ENCODE results near the gene TMEM201.
A peak's percentile ranks its signal among the peaks of the same experiment; 100 is the strongest.

TMEM201 gene

DNA sequence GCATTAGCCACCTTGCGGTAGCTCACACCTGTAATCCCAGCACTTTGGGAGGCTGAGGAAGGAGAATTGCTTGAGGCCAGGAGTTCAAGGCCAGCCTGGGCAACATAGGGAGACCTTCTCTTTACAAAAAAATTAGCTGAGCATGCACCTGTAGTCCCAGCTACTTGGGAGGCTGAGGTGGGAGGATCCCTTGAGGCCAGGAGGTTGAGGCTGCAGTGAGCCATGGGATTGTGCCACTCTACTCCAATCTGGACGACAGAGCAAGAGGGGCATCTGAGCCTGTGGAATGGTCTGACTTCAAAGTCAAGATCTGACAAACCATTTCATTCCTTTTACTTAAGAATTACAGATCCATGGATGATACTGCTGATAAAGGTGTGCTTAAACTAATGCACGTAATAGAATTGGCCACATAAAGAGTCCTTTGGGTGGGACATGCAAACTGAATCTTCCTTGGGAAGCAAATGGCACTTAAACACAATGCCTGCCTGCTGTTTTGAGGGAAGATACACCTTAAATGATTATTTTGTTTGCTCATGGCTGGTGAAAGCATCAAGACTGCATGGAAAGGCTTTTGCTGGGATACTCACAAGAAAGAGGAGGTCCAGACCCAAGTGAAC is 2.5 kb upstream of the TMEM201 start:
- peaks cover 25% of the 10 kb centered on the region for H3K79me2 ChIP-seq (ENCODE audit: insufficient read depth, low read length)
- H3K27ac ChIP-seq (ENCODE audit: low read length), result no peak overlapping the region
- no peaks in the 10 kb centered on the region for H3K9me3 ChIP-seq (ENCODE audit: insufficient read depth, low read length, severe bottlenecking)
- H4K20me1 ChIP-seq (ENCODE audit: insufficient read depth, low read length), result peaks cover 21% of the 10 kb centered on the region
- no peak overlapping the region for H3K4me3 ChIP-seq (ENCODE audit: low read depth in 1 of 2, low read length in 2 of 2)
- H2AFZ ChIP-seq (ENCODE audit: low read depth, low read length), result no peak overlapping the region
- H3K4me1 ChIP-seq (ENCODE audit: insufficient read depth, low read length), result peaks cover 23% of the 10 kb centered on the region
- H3K36me3 ChIP-seq (ENCODE audit: insufficient read depth, low read length), result peaks cover 40% of the 10 kb centered on the region
- no peak for ATAC-seq (ENCODE audit: insufficient read depth, low read depth)
- no peak overlapping the region for H3K9ac ChIP-seq (ENCODE audit: low read depth, low read length)
- H3K27me3 ChIP-seq (ENCODE audit: insufficient read depth, low read length, poor library complexity), result no peaks in the 10 kb centered on the region
- DNase-seq, result no peak
- TF ChIP-seq CTCF (IDR thresholded peaks at IDR 0.05; ENCODE audit: borderline replicate concordance, extremely low read depth, low read length, poor library complexity, severe bottlenecking), result no peak
- TF ChIP-seq EZH2 (IDR thresholded peaks at IDR 0.05; ENCODE audit: borderline replicate concordance, low read depth, low read length, severe bottlenecking), result no peak
- no peak overlapping the region for H3K4me2 ChIP-seq (ENCODE audit: insufficient read depth, low read length)

DNA sequence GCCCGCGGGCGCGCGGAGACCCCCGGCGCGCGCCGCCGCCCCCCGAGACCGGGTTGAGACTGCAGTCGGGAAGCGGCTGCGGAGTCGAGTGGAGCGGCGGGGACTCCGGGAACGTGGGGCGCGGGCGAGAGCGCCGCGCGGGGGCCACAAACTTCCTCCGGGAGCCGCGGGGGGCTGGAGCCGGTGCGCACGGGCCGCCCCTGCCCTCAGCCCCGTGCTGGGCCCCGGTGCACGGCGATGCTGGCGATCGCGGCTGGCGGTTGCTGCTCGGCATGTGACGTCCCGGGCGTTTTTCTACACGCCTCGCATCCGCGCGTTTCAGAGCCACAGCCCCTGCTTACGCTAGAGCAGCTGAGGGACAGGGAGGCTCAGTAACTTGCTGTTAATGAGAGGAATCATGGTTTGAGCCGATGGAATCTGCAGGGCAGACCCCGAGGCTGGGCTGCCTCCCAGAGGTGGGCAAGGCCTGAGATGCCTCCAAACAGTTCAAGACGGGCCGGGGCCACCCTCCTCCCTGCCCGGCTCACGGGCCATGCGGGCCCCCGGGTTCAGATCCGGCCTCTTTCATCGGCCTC is 520 bp downstream of the TMEM201 start:
- Histone ChIP-seq H3K27ac (ENCODE audit: low read length) (peak overlapping the region; percentile 78), H4K20me1 (ENCODE audit: insufficient read depth, low read length) (peaks cover 51% of the 10 kb centered on the region), H3K79me2 (ENCODE audit: insufficient read depth, low read length) (peaks cover 55% of the 10 kb centered on the region), H3K4me3 (ENCODE audit: low read depth in 1 of 2, low read length in 2 of 2) (peak overlapping the region; percentile 81 to 87), H3K9ac (ENCODE audit: low read depth, low read length) (peak overlapping the region; percentile 77), H3K36me3 (ENCODE audit: insufficient read depth, low read length) (peaks cover 25% of the 10 kb centered on the region), H3K4me2 (ENCODE audit: insufficient read depth, low read length) (peak overlapping the region; percentile 96), H3K4me1 (ENCODE audit: insufficient read depth, low read length) (peaks cover 52% of the 10 kb centered on the region), H3K27me3 (ENCODE audit: insufficient read depth, low read length, poor library complexity) (no peaks in the 10 kb centered on the region), H2AFZ (ENCODE audit: low read depth, low read length) (peak overlapping the region; percentile 68), H3K9me3 (ENCODE audit: insufficient read depth, low read length, severe bottlenecking) (no peaks in the 10 kb centered on the region)
- DNase-seq (peak; percentile 57), ATAC-seq (ENCODE audit: insufficient read depth, low read depth) (peak; percentile 47)
- no peak for TF ChIP-seq EZH2 (IDR thresholded peaks at IDR 0.05; ENCODE audit: borderline replicate concordance, low read depth, low read length, severe bottlenecking)
- TF ChIP-seq CTCF (IDR thresholded peaks at IDR 0.05; ENCODE audit: borderline replicate concordance, extremely low read depth, low read length, poor library complexity, severe bottlenecking), result no peak

DNA sequence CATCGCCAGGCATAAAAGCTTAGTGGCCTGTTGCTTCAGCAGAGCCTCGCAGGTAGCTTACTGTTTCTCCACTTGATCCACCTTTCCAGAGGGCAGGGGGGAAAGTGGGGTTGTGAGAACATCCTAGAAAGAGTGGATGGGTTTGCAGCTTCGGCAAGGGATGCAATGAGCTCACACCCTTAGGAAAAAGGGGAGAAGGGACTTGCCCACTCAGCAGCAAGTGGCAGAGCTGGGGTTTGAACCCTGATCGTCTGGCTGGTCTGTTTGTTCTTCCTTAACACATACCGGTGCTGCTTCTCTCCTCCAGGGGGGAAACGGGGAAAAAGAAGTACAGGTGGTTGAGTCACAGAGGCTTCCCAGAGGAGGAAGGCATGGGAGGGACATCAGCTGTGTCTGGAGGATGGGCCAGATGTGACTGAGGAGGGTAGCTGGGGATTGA is 1.0 kb downstream of the TMEM201 start:
- peak overlapping the region; percentile 68 for H2AFZ ChIP-seq (ENCODE audit: low read depth, low read length)
- peaks cover 60% of the 10 kb centered on the region for H3K79me2 ChIP-seq (ENCODE audit: insufficient read depth, low read length)
- H4K20me1 ChIP-seq (ENCODE audit: insufficient read depth, low read length), result peaks cover 56% of the 10 kb centered on the region
- DNase-seq, result peak; percentile 30
- H3K9ac ChIP-seq (ENCODE audit: low read depth, low read length), result peak overlapping the region; percentile 77
- no peaks in the 10 kb centered on the region for H3K9me3 ChIP-seq (ENCODE audit: insufficient read depth, low read length, severe bottlenecking)
- H3K36me3 ChIP-seq (ENCODE audit: insufficient read depth, low read length), result peaks cover 23% of the 10 kb centered on the region
- peaks cover 55% of the 10 kb centered on the region for H3K4me1 ChIP-seq (ENCODE audit: insufficient read depth, low read length)
- ATAC-seq (ENCODE audit: insufficient read depth, low read depth), result no peak
- H3K27ac ChIP-seq (ENCODE audit: low read length), result peak overlapping the region; percentile 78
- H3K4me2 ChIP-seq (ENCODE audit: insufficient read depth, low read length), result peak overlapping the region; percentile 96
- TF ChIP-seq EZH2 (IDR thresholded peaks at IDR 0.05; ENCODE audit: borderline replicate concordance, low read depth, low read length, severe bottlenecking) (no peak), CTCF (IDR thresholded peaks at IDR 0.05; ENCODE audit: borderline replicate concordance, extremely low read depth, low read length, poor library complexity, severe bottlenecking) (no peak)
- H3K27me3 ChIP-seq (ENCODE audit: insufficient read depth, low read length, poor library complexity), result no peaks in the 10 kb centered on the region
- peak overlapping the region; percentile 81 to 87 for H3K4me3 ChIP-seq (ENCODE audit: low read depth in 1 of 2, low read length in 2 of 2)

Measured in DND-41 (cell line).